Measurements from ENCODE around the gene CFAP77. TPM values are rescaled to one million over a fixed set of nuclear protein-coding genes. Genes with fewer than 3 reads are reported as not detected.

The CFAP77 gene
- total RNA-seq, 1 donor from 2014 or later: 0.43 TPM

- H3K36me3 Mint-ChIP-seq (ENCODE audit: insufficient read depth): peaks cover 18% of the 10 kb centered on the region
- no peaks in the 10 kb centered on the region for H3K9me3 Mint-ChIP-seq (ENCODE audit: low read depth)
- no peak for TF ChIP-seq CTCF (IDR thresholded peaks at IDR 0.05; ENCODE audit: unreplicated experiment)
- no peak for DNase-seq (ENCODE audit: low spot score, unreplicated experiment)
- peaks cover 54% of the 10 kb centered on the region for H3K27me3 Mint-ChIP-seq
- H3K4me3 Mint-ChIP-seq (ENCODE audit: low read depth): no peak overlapping the region
- H3K27ac Mint-ChIP-seq: no peak overlapping the region
- no peaks in the 10 kb centered on the region for H3K4me1 Mint-ChIP-seq (ENCODE audit: low read depth)
These were observed 182.4 kb downstream of the CFAP77 start for GRCh38 chr9:132592451-132592850.

DNA sequence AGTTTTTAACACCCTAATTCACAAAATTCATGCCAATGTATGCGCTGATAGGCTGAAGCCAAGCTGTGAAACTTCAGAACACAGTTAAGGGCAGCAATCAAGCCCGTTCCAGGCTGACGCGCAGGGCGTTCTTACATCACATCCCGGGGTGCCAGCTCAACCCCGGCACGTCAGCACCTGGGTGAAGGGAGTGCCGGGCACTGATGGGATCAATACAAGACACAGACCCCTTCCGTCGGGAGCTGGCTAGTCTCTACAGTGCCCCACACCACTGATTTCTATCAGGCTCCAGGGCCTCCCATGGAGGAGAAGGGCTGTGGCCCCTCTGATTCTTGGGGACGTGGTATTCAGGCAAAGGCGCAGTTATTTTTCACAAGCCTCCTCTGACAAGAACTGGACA, 184.4 kb downstream of the CFAP77 start:
- H3K27me3 Mint-ChIP-seq: peaks cover 37% of the 10 kb centered on the region
- no peak overlapping the region for H3K4me3 Mint-ChIP-seq (ENCODE audit: low read depth)
- H3K9me3 Mint-ChIP-seq (ENCODE audit: low read depth): no peaks in the 10 kb centered on the region
- H3K4me1 Mint-ChIP-seq (ENCODE audit: low read depth): no peaks in the 10 kb centered on the region
- DNase-seq (ENCODE audit: low spot score, unreplicated experiment): no peak
- no peak overlapping the region for H3K27ac Mint-ChIP-seq
- TF ChIP-seq CTCF (IDR thresholded peaks at IDR 0.05; ENCODE audit: unreplicated experiment): no peak
- H3K36me3 Mint-ChIP-seq (ENCODE audit: insufficient read depth): peaks cover 19% of the 10 kb centered on the region

GRCh38 chr9:132595319-132595718, 185.3 kb downstream of the CFAP77 start:
- TF ChIP-seq CTCF (IDR thresholded peaks at IDR 0.05; ENCODE audit: unreplicated experiment): no peak
- H3K27me3 Mint-ChIP-seq: peaks cover 31% of the 10 kb centered on the region
- H3K4me1 Mint-ChIP-seq (ENCODE audit: low read depth): no peaks in the 10 kb centered on the region
- H3K9me3 Mint-ChIP-seq (ENCODE audit: low read depth): no peaks in the 10 kb centered on the region
- H3K27ac Mint-ChIP-seq: no peak overlapping the region
- H3K36me3 Mint-ChIP-seq (ENCODE audit: insufficient read depth): peaks cover 22% of the 10 kb centered on the region
- no peak overlapping the region for H3K4me3 Mint-ChIP-seq (ENCODE audit: low read depth)
- no peak for DNase-seq (ENCODE audit: low spot score, unreplicated experiment)

DNA sequence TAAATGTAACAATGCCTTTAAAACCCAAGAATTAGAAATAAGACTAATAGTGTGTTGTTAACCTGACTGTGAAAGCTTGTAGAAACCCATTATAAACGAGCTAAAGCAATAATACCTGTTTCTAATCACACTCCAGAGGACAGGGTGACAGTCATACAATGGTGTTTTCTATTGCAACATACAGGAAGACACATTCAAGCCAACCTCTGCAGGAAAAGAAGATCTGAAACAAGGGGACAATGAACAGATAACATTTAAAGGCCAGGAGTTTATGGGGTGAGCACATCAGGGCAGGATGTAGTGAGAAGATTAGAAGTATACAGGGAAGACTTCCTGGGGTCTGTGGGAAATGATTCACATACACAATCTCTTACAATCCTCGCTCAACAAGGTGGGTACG, 186.2 kb downstream of the CFAP77 start:
- H3K27me3 Mint-ChIP-seq: peaks cover 25% of the 10 kb centered on the region
- H3K4me1 Mint-ChIP-seq (ENCODE audit: low read depth): no peaks in the 10 kb centered on the region
- H3K27ac Mint-ChIP-seq: no peak overlapping the region
- H3K9me3 Mint-ChIP-seq (ENCODE audit: low read depth): no peaks in the 10 kb centered on the region
- no peak for TF ChIP-seq CTCF (IDR thresholded peaks at IDR 0.05; ENCODE audit: unreplicated experiment)
- H3K4me3 Mint-ChIP-seq (ENCODE audit: low read depth): no peak overlapping the region
- peaks cover 24% of the 10 kb centered on the region for H3K36me3 Mint-ChIP-seq (ENCODE audit: insufficient read depth)
- no peak for DNase-seq (ENCODE audit: low spot score, unreplicated experiment)

- no peak overlapping the region for H3K27ac Mint-ChIP-seq
- DNase-seq (ENCODE audit: low spot score, unreplicated experiment): no peak
- H3K36me3 Mint-ChIP-seq (ENCODE audit: insufficient read depth): peaks cover 24% of the 10 kb centered on the region
- no peaks in the 10 kb centered on the region for H3K4me1 Mint-ChIP-seq (ENCODE audit: low read depth)
- H3K27me3 Mint-ChIP-seq: peaks cover 15% of the 10 kb centered on the region
- TF ChIP-seq CTCF (IDR thresholded peaks at IDR 0.05; ENCODE audit: unreplicated experiment): no peak
- no peak overlapping the region for H3K4me3 Mint-ChIP-seq (ENCODE audit: low read depth)
- no peaks in the 10 kb centered on the region for H3K9me3 Mint-ChIP-seq (ENCODE audit: low read depth)
These were observed 187.2 kb downstream of the CFAP77 start for GRCh38 chr9:132597073-132597775.

All from progenitor cell of endocrine pancreas (in vitro differentiated cells).